Measurements from ENCODE around the gene OR10A6.

The OR10A6 gene

DNA sequence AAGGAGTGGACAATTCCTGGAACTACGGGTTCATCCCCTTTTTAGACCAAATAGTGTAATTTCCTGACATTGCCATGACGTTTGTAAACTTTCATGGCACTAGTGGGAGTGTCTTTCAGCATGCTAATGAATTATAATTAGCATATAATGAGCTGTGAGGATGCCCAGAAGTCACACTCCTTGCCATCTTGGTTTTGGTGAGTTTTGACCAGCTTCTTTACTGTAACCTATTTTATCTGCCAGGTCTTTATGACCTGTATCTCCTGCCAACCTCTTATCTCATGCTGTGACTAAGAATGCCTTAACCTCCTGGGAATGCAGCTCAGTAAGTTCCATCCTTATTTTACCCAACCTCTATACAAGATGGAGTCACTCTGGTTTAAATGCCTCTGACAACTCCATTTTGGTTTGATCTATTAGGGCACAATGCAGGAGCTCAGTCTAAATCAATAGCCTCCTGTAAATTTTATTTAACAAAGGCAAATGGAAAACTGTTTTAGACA lies 20.7 kb downstream of the OR10A6 start:
- no peak for DNase-seq (ENCODE audit: low spot score)

DNA sequence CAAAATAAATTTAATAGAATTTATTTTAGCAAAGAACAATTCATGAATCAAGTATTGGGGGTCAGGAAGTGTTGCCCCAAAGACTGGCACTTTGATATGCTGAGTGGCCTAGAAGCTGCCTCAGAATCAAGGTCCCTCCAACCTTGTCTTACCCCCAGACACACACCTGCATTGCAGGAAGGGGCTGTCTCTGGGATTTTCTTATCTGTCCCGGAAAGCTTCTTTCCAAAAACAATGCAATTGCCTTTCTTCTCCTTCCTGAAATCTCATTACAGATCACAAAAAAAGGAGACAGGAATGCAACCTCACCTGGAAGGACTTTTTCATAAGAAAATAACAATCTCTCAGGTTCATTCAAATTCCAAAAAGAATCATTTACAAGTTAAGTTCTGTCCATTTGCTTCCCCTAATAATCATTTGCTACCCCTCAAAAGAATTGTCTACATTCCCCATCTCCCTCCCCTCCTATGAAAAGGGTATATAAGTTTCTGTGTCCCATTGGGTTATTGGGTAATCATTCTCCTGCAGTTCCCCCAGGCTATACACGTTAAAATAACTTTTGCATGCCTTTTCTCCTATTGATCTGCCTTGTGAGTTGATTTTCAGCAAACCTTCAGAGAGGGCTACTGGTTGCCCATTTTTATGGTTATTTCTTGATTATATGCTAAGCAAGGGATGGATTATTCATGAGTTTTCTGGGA lies 21.3 kb downstream of the OR10A6 start:
- DNase-seq (ENCODE audit: low spot score): no peak

DNA sequence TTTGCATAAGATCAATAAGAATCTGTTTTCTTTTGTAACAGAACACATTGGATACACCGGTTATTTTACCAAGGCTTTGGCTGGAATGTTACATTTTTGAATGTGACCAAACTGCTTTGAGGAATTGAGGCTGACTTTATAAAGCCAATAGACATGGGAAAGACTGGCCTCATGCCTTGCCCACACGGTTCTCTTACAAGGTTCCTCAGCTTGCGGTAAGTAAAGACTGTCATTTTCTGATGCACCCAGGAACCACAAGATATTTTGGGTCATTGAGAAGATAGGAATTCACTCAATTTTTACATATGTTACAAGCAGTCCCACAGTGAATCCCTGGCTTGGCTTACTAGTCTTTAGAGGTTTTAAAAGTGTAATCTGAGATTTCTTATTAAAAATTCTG lies 23.9 kb downstream of the OR10A6 start:
- DNase-seq (ENCODE audit: low spot score): no peak

DNA sequence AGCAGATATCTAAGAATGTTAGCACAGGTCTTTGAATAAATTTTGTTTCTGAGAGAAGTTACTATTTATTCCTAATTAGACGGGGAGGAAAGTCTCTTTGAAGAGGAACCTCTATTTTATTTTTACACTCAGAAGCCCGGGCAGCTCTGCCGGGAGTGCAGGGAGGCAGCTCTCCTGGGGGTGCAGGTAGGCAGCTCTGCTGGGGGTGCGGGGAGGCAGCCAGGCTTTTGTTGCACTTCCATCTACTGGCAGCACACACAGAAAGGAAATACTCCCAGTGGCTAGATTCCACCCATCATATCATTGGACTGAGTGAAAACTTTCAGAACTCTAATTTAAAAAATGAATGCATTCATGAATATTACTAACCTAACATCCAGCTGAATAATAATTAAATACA lies 24.6 kb downstream of the OR10A6 start:
- DNase-seq (ENCODE audit: low spot score): no peak

DNA sequence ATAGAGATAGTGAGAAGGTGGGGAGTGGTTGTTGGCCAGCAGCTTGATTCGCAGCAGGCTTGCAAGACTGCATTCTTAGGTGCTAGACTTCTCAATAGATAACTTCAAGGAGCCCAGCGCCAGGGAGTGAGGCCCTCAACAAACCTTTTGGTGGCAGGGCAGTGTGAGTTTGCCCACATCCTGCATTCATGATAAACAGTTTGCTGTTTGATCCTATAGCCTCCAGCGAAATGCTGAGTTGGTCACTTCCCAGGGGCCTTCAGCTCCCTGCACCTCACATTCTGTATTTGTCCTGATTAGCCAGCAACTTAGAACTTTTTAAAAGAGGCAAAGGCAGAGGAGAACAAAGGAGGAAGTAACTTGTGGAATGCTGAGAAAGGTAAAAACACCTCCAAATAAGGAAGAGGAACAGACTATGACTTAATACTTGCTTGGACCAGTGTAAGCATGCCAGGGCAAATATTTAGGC lies 25.1 kb downstream of the OR10A6 start:
- peak; percentile 48 for DNase-seq (ENCODE audit: low spot score)

DNA sequence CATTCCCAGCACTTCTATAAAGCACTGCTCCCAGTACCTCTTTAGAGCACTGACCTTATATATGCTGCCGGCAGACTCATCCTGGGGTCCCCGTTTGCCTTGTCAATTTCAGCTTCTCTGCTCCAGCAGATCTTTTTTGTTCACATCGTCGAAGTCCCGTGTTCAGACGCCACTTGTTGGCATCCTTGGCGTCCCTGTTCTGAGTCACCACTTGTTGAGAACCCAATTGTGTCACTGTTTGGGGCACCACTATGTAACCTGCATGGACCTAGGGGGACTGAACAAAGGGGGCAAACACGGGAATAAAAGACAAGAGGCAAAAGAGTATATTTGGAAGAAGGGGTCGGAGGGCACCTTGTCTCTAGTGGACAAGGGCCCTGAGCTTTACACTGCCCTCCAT lies 25.5 kb downstream of the OR10A6 start:
- DNase-seq (ENCODE audit: low spot score): peak; percentile 48

DNA sequence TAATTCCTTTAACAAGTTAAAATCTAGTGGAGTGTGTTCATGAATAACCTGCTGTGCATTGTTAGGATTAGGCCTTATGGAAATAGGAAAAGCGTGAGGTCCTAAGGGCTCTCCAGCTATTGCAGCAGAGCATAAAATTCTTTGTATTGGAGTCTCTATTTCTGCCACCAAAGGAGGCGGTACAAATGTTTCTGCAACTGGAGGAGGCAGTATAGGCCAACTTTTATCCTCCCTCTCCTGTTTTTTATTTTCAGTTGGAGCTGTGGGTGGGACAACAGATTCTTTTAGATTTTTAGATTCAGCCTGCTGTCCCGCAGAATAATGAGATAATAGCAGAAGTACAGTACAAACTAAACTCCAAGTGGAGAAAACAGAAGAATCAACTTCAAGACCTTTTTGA lies 26.2 kb downstream of the OR10A6 start:
- no peak for DNase-seq (ENCODE audit: low spot score)

DNA sequence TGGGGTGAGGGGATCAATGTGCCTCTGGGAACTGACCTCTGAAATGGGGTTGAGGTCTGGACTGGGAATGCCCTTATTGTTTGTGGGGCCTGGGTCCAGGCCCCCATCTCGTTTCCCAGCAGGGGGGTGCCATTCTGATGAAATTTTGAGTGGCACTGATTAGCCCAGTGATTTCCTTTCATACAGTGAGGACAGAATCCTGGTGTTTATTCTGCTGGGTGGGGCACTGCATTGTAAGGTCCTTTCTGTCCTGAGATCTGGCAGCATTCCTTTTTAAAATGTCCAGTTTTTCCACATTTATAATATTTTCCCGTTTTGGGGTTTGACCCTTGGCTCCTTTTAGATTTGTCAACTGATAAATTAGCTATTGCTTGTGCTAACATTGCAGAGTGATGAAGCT lies 27.1 kb downstream of the OR10A6 start:
- DNase-seq (ENCODE audit: low spot score): no peak

DNA sequence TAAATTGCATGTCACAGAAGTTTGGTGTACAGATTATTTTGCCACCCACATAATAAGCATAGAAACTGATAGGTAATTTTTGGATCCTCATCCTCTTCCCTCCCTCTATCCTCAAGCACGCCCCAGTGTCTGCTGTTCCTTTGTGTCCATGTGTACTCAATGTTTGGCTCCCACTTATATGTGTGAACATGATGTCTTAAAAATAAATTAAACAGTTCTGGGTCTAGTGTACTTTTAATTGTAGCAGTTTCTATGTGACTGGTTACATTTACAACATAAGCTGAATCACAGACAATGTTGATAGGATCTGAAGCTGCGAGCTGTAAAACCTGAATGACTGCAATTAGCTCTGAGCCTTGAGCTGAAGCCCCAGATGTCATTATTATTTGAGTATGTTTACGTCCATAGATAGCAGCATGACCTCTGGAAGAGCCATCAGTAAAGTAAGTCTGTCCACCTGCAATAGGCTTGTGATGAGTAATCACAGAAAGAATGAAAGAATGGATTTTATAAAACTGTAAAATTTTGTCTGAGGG lies 29.7 kb downstream of the OR10A6 start:
- no peak for DNase-seq (ENCODE audit: low spot score)

DNA sequence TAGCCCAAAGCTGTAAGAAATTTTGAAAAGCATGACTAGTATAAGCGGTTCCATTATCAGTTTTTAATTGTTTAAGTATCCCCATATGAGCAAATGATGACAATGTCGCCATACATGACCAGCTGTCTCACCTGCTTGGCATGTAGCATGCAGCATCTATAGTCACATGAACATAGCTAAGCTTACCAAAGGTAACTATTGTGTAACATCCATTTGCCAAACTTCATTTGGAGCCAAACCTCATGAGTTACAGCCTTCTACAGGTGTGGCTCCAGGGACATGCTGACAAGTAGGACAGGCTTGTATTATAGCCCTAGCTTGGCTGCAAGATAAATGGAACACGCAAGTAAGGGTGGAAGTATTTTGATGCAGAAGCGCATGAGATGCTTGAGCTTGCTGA lies 30.4 kb downstream of the OR10A6 start:
- no peak for DNase-seq (ENCODE audit: low spot score)

DNA sequence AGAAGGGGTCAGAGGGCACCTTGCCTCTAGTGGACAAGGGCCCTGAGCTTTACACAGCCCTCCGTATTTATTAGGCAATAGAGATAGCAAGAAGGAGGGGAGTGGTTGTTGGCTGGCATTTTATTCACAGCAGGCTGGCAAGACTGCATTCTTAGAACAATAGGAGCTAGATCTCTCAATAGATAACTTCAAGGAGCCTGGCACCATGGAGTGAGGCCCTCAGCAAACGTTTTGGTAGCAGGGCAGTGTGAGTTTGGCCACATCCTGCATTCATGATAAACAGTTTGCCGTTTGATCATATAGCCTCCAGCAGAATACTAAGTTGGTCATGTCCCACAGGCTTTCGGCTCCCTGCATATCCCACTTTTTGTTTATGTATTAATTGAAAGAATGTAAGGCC lies 31.6 kb downstream of the OR10A6 start:
- DNase-seq (ENCODE audit: low spot score): no peak

DNA sequence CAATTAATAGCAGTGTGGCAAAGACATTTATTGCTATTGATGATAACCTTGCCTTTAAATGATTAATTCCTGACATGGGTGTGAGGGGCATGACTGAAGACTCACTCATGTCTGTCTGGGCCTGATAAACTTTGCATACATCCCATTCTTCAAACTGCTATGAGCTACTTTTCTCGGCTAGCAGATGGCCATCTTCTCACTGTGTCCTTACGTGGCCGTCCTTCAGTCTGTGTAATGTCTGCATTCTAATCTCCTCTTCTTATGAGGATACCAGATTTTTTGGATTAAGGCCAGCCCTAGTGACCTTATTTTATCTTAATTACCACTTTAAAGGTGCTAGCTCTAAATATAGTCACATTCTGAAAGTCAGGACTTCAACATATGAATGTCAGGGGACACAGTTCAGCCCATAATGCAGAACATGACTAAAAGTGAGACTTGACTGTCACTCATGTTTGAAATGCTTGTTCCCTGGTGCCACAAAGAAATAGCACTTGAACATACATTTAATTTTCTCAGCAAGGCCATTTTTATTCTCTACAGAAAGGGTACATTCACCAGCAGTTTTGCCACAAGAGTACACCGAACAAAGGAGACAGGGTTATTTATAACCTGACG lies 32.3 kb downstream of the OR10A6 start:
- no peak for DNase-seq (ENCODE audit: low spot score)

DNA sequence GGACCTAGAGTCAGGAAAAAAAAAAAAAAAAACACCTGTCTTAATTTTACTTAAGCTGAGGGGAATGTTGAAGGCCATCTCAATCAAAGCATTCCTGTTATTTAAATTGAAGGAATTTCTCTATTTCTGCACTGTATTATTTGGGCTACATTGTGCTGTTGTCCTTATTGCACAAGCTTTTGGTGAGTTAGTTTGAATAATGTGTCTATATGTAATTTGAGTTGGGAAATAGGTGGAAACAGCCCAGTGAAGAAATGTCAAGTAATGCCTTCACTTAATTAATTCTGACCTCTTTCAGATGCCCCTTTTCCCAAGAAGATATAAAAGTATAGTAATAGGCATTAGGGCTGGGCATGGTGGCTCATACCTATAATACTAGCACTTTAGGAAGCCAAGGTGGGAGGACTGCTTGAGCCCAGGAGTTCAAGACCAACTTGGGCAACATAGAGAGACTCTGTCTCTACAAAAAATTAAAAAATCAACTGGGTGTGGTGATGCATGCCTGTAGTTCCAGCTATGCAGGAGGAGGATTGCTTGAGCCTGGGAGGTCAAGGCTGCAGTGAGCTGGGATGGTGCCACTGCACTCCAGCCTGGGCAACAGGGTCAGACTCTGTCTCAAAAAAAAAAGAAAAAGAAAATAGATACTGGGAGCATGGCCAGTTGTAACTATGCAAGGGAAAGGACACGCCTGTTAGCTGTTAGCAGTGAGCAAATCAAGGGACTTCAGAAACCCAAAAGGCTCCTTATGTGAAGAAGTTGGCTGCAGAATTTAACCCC lies 34.9 kb downstream of the OR10A6 start:
- DNase-seq (ENCODE audit: low spot score): no peak

DNA sequence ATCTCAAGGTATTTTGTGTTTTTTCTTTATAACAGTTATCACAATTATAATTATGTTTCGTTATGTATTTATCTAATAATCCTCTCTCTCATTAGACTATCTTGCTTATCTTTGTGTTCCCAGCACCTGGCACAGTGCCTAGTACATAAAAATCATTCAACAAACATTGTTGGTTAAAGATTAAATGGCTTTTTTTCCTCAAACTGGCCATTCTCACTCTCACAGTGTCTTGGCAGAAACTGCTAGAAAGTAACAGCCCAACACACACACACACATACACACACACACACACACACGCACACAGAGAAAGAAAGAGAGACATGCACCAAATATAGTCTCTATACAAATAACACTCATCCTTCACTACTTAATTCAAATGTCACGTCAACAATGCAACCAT lies 36.8 kb downstream of the OR10A6 start:
- DNase-seq (ENCODE audit: low spot score): no peak

DNA sequence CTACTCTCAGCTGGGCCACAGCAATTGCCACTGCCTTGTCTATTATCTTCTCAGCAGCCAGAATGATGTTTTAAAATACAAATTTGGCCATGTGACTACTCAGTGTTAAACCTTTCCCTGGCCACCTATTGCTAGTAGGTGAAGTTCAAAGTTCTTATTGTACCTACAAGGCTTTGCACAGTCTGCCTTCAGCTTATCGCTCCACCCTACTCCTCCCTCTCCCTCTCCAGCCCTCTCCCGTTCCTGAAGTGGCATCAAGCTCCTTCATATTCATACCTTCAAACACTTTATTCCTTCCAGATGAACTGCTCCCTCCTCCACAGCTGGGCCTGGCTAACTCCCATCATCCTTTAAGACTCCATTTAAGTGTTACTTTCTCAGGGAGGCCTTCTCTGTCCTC lies 37.3 kb downstream of the OR10A6 start:
- no peak for DNase-seq (ENCODE audit: low spot score)

DNA sequence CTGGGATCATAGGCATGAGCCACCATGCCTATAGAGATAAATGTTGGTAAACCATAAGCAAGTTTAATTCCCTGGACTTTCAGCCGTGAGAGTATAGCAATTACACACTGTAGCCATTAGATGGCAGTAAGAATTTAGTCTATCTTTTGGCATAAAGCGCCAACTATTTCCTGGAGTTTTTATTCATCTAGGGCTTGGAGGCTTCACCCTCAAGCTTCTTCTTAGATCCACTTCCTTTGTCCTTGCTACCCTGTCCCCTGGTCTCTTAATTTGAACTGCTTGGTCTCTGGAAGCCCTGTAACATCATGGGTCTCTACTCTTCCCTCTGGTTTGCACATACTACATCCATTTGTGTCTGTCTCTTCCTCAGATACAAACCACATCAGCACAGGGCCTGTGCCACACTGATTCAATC lies 38.2 kb downstream of the OR10A6 start:
- DNase-seq (ENCODE audit: low spot score): no peak

DNA sequence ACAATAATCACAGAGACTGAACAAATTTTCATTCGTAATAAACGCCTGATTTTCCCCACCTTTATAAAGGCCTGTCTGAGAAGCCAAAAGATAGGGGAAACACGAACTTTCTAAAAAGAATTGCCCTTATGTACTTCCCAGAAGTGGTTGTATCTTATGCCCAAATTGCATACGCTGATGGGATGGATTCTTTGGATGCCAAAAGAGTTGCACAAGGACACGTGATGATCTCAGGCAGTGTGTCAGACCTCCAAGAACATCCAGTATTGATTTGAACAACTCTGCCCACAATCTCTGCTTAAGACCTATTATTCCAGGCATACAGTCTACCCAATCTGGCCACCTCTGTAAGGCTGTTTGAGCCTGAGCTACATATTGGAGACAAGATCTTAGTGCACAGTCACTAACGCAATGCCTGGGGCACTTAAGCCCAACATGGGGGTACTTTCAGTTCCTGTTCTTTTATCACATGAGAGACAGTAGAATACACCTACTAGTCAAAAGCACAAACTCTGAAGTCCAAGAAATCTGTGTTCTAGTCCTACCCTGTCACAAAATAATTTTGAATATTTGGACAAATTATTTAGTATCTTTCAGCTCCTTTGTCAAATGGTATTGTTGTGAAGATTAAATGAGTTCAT lies 38.9 kb downstream of the OR10A6 start:
- no peak for DNase-seq (ENCODE audit: low spot score)

DNA sequence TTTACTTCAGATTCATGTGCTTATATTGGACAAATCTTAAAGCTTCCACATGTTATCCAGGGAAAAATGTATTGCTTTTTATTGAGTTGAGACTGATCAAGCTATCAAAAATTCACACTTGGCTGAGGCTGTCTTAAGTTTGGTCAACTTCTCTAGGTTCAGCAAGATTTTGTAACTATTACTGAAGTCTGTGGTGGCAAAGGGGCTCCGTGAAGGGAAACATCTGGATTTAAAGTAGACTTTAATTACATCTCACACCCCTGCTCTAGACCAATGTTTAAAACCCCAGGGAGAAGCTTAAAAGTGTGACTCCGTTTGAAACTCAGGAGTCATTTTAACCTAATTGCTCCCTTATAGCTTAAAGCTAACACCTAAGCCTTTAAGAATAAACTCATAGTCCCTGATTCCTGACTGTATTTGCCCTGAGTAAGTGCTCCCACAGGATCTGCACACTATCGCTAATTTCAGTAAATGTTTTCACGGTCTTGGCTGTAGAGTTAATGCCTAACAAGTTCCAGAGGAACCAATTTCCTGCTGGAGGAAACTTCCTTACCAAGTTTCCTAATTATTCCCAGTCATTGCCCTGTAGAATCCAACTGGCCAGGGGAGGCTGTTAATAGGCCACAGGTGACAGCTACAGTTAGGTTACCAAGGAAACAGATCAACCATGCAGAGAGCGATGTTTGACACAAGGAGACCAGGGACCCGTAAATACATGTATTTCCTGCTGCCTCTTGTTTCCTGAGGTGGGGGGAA lies 40.5 kb downstream of the OR10A6 start:
- no peak for DNase-seq (ENCODE audit: low spot score)

DNA sequence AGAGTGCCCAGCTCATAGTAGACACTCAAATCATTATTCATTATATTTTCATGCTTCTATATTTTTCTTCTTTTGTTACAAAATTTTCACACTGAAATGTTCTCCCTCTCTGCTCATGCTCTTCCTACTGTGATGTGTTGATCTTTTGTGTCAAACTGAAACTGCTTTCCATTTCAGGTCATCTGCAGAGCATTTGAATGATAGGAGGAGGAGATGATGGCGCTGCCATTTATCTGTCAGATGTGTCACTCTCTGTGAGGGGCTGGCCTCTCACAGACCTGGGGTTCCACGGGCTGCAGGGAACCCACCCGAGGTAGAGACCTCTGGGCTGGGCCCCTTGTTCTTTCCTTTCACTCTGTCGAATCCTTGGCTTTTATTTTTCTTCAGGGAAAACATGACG lies 41.1 kb downstream of the OR10A6 start:
- DNase-seq (ENCODE audit: low spot score): no peak

DNA sequence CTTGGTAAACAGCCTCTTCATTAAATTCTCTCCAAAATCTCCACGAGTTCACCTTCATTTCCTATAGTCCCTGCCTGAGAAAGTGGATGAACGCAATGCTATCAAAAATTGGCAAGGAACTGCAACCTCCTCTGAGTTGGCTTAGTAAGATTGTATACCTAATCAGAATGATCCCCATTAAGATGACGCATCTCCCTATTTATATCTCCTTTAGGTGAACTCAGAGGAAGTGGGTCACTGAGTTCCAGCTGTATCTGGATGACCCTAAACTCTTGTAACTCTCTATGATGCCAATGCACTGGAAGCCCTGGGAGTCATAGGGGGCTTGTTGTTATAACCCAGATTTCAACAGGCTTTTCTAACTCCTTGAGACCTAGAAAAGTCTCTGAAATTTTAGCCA lies 48.2 kb downstream of the OR10A6 start:
- DNase-seq (ENCODE audit: low spot score): no peak

All from ecto neural progenitor cell (in vitro differentiated cells).